GM12875 (cell line): ENCODE data around the gene ZNF324.

Source experiments
- H3K4me3 ChIP-seq: one replicate; pipeline ENCODE4 v1.5.1; 2011; ENCODE audit warnings: low read depth, low read length, control low read depth
- CTCF ChIP-seq: IDR thresholded peaks from 2 replicates; pipeline ENCODE4 v1.5.1; 2011; ENCODE audit warnings: low read depth, mild to moderate bottlenecking, control low read depth, inconsistent platforms, low read length, moderate library complexity, borderline replicate concordance; ENCODE audit not compliant: insufficient read depth

Gene ZNF324

DNA sequence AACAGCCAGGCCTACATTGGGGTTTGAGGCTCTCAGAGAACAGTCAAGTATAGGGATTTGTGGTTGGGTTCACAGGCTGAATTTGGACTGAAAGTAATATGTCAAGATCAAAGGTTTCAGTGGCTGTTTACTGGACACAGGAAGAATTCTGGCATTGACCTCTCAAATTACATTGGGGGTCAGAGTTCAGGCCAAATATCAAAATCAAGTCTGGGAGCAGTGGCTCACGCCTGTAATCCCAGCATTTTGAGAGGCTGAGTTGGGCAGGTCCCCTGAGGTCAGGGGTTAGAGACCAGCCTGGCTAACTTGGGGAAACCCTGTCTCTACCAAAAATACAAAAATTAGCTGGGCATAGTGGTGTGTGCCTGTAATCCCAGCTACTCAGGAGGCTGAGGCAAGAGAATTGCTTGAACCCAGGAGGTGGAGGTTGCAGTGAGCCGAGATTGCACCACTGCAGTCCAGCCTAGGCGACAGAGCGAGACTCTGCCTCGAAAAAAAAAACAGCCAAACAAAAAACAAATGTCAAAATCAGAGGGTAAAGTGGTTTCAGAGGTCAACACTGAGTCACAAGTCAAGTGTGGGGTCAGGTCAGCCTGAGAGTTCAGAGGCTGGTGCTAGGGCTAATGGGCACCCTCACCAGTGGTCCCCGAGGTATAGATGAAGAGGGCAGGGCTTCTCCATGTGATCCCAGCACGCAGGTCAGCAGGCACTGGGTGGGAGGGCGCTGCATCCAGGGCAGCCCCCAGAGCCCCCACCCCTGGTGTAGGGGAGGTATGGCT is 43.4 kb downstream of the ZNF324 start:
- no peak for TF ChIP-seq CTCF
- no peak overlapping the region for H3K4me3 ChIP-seq

DNA sequence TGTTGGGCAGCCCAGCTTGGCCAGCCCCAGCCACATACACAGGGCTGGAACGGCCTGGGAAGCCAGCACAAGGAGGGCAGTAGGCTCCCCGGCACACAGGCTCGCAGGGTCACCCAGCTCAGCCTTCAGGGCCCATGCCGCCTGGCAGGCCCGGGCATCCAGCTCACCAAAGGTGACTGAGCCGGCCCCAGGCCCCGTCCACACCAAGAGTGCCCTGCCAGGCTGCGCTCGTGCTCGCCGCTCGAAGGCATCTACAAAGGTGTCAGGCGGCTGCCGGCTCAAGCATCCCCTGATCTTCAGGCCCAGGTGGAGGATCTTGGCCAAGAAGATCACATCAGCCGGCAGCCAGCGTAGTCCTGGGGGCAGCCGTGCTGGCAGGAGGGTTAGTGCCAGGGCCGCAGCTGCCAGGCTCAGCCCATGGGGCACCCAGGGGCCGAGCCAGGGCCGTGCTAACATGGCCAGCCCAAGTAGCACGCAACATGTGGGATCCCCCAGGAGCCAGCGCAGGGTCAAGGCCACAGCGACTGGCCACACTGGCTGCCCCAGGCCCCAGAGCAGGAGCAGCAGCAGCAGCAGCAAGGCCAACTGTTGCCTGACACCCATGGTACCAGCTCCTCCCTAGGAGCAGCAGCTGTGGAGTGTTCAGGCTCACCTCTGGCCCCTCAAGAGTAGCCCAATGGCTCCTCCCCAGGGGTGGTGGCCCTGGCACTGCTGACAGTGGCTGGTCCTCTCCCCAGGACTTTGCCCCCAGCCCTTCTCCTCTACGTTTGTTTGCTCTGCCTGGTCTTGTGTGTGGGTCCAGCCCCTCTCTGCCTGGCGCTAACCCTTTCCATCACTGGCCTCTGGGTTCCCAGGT is 44.7 kb downstream of the ZNF324 start, which contains the start of gene SLC27A5:
Gene SLC27A5, minus strand, starts transcription at position 640 of the 856 bp plus-strand sequence. Its CDS starts 37 bp downstream, at position 603.
- no peak for TF ChIP-seq CTCF
- H3K4me3 ChIP-seq = no peak within 1 kb of the TSS

GRCh38 chr19:58513213-58513693 is 46.4 kb downstream of the ZNF324 start:
- H3K4me3 ChIP-seq = no peak overlapping the region

DNA sequence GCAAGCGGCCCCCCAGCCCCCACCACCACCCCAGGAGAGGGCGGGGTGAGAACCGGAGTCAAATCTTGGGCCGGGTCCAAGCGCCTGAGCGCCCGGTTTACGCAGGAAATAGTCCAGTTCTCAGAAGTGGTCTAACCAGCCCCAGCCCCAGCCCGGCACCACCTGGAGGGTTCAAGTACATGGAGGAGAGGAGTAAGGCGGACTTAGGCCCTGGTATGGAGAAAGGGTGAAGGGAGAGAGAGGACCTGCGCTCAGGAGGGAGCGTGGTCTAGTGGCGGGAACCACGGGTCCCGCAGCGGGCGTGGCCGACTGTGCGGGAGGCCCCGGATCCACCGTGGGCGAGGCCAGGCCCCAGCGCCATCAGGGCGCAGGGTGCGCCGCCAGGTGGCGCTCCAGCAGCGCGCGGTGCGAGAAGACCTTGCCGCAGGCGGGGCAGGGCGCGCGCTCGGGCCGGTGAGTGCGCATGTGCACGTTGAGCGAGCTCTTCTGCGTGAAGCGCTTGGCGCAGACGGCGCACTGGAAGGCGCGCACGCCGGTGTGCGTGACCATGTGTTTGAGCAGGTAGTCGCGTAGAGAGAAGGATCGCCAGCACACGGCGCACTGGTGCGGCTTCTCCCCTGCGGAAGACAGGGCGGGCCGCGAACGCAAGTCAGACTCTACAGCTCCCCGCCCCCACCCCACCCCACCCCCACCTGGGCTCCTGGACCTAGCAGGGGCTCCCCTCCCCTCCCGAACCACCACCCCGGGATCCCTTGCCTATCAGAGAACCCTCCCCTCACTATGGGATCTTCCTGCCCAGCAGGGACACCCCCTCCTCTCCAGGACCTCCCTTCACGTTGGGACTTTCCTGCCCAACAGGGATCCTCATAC is 47.0 kb downstream of the ZNF324 start:
- TF ChIP-seq CTCF = peak; percentile 100
- peak overlapping the region; percentile 55 for H3K4me3 ChIP-seq

More at GRCh38 chr19:58513213-58513693, 46.4 kb downstream of the ZNF324 start:
- no peak for TF ChIP-seq CTCF

GRCh38 chr19:58514564-58515022 is 47.7 kb downstream of the ZNF324 start:
- peak overlapping the region; percentile 55 for H3K4me3 ChIP-seq
- TF ChIP-seq CTCF = no peak

- TF ChIP-seq CTCF = no peak
- no peak overlapping the region for H3K4me3 ChIP-seq
Observed at GRCh38 chr19:58515259-58515658, 48.4 kb downstream of the ZNF324 start.
